GM18951 (cell line): ENCODE results near the gene SMIM44.

Experiments used
- POLR2A ChIP-seq: IDR thresholded peaks from 4 replicates; pipeline ENCODE4 v1.6.1; 2011; ENCODE audit warnings: mild to moderate bottlenecking; ENCODE audit not compliant: insufficient read length, insufficient read depth; ENCODE audit errors: extremely low read depth
- in situ Hi-C: fragments of 300-500 bp; cut with MboI; formaldehyde crosslinking; loops from one replicate; pipeline ENCODE4 v1.12.0; 2022; ENCODE audit warnings: low sequenced_read_pairs, mixed read lengths, inconsistent platforms; ENCODE audit not compliant: unreplicated experiment

Gene SMIM44

GRCh38 chr19:3491396-3492119 is 8.3 kb upstream of the SMIM44 start:
- TF ChIP-seq POLR2A = no peak
- in situ Hi-C loops = no loop called here

DNA sequence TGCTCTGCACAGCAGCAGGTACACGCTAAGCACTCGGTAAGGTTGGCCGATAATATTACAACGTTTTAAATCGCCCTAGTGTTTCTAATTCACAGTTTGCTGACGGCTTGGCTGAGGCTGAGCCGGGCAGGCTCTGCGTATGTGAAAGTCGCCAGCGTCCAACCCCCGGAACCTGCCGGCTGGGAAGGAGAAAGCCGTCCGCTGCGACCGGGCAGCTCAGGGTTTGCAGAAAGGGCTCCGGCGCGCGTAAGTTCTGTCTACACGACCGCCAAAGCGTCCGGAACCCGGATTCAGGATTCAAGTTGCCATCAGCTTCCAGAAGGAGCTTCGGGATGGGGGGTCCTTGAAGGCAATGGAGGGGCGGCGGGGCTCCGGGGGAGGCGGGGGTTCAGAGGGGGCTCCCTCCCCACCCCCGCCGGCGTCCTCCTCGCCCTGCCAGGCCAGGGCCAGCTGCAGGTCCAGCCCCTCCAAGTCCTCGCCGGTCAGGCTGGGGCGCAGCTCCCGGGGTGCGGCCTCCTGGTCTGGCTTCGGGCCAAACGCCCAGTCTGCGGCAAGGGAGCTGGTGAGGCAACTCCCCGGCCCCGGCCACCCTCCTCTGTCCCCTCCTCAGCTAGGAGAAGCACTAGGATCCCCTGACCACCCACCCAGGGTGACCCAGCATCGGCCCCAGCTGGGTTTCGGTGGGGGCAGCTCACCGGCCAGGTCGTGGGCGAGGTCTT is 575 bp downstream of the SMIM44 start:
- in situ Hi-C loops = no loop called here
- no peak for TF ChIP-seq POLR2A

DNA sequence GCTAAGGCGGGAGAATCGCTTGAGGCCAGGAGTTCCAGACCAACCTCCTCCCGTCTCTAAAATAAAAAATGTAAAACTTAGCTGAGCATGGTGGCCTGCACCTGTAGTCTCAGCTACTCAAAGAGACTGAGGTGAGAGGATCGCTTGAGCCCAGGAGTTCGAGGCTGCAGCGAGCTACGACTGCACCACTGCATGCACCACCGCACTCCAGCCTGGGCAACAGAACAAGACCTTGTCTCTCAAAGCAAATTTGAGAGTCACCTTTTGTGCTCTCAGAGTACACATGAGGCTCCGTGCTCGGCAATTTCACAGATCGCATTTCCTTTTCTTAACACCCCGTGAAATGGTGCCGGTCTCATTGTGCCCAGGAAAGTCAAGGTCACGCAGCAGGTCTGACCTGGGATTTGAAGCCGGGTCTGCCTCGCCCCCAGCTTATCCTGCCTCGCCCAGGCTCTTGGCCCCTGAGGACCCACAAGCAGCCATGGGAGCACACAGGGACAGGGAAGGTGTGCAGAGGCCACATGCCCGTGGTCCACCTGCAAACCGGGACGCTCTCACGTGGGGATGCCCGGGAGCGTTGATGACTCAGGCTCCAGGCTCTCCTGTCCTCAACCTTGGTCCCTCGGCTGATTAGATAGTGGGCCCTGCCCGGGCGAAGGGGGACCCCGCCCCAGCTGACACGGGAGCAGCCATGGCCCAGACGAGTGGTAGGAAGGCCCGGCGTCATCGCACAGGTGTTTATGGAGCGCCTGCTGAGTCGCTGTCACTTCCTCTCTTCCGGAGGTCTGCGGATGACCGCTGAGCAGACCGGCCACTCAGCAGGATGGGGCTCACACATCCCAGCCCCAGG is 1.8 kb downstream of the SMIM44 start:
- in situ Hi-C loops = no loop called here

GRCh38 chr19:3480383-3481091 is 2.7 kb downstream of the SMIM44 start, which contains the start of gene SMIM24:
Gene SMIM24, minus strand, starts transcription at chr19:3480525. Its CDS starts 62 bp downstream, at chr19:3480463.
- TF ChIP-seq POLR2A = no peak
- in situ Hi-C loops = no loop called here

More for the DNA sequence above, 1.8 kb downstream of the SMIM44 start:
- no peak for TF ChIP-seq POLR2A

DNA sequence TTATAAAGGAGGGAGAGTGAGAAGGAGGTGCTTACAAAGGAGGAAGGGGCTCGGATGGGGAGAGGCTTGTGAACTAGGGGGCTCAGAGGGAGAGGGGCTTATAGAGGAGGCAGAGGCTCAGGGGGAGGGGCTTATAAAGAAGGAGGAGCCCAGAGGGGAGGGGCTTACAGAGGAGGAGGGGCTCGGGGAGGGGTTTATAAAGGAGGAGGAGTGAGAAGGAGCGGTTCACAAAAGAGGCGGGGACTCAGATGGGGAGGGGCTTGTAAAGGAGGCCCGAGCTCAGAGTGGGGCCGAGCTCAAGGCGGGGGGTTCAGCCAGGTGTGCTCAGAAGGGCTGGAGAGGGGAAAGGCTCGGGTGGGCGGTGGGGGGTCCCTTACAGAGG is 3.4 kb downstream of the SMIM44 start:
- in situ Hi-C loops = no loop called here
- no peak for TF ChIP-seq POLR2A

DNA sequence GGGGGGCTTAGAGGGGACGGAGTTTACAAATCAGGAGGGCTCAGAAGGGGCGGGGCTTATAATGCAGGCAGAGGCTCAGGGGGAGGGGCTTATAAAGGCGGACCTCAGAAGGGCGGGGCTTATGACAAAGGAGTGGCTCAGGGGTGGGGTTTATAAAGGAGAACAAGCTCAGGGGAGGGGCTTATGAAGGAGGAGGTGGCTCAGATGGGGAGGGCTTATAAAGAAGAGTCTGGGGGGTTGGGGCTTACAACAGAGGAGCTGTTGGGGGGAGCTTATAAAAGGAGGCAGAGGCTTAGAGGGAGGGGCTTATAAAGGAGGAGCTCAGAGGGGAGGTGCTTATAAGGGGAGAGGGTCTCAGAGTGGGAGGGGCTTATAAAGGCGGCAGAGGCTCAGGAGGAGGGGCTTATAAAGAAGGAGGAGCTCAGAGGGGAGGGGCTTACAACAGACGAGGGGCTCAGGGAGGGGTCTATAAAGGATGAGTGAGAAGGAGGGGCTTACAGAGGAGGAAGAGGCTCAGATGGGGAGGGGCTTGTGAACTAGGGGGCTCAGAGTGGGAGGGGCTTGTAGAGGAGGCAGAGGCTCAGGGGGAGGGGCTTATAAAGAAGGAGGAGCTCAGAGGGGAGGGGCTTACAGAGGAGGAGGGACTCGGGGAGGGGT is 3.9 kb downstream of the SMIM44 start:
- in situ Hi-C loops = no loop called here
- TF ChIP-seq POLR2A = no peak

DNA sequence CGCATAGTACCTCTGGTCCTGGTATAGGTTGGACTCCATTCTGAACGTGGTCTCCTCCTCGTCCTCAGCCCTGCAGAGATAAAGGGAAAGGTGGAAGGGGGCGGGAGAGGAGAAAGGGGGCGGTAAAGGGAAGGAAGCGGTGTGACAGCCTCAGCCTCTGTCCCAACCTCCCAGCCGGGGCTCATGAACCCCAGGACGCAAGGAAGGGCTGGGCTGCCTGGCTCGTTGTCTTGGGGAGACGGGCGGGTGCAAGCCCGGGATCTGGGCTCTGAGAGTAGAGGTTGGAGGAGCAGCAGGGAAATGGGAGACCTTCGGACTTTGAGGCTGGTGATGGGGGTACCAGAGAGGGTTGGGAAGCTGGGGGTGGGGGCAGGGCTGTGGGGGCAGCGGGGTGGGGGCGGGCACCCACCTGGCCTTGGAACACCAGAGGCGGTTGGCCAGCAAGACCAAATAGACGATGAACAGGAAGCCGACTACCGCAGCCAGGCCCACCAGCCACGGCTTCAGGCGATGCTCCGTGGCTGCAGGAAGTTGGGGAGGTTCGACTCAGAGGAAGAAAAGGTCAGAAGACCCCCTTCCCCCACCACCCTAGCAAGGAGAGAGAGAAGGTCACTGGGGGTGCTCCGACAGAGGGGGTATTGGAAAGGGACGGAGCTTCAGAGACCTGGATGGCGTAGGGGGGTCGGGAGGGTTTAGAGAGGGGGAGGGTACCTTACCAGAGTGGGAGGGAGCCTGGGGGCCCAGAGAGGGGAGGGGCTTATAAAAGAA is 4.6 kb downstream of the SMIM44 start:
- TF ChIP-seq POLR2A = no peak
- in situ Hi-C loops = no loop called here

DNA sequence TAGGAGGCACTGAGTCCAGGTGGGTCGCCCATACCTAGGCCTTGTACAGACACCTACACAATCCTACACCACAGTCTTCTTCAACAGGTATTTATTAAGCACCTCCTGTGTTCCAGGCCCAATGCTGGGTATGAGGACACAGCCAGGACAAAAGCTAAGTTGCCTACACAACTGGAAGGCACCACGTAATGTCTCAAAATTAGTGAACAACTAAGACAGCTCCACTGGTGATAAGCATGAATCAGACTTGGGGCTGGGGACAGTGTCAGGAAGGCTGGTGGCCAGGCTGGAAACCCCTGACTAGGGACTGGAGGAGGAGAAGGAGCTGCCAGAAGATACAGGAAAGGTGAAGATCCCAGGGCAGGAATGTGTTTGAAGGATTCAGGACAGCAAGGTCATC is 5.3 kb downstream of the SMIM44 start:
- no peak for TF ChIP-seq POLR2A
- in situ Hi-C loops = no loop called here

DNA sequence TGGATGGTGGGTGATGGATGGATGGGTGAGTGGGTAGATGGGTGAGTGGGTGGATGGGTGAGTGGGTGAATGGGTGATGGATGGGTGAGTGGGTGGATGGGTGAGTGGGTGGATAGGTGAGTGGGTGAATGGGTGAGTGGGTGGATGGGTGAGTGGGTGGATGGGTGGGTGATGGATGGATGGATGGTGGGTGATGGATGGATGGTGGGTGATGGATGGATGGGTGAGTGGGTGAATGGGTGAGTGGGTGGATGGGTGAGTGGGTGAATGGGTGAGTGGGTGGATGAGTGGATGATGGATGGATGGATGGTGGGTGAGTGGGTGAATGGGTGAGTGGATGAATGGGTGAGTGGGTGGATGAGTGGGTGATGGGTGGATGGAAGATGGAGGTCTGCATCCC is 5.7 kb downstream of the SMIM44 start:
- no peak for TF ChIP-seq POLR2A
- in situ Hi-C loops = no loop called here

DNA sequence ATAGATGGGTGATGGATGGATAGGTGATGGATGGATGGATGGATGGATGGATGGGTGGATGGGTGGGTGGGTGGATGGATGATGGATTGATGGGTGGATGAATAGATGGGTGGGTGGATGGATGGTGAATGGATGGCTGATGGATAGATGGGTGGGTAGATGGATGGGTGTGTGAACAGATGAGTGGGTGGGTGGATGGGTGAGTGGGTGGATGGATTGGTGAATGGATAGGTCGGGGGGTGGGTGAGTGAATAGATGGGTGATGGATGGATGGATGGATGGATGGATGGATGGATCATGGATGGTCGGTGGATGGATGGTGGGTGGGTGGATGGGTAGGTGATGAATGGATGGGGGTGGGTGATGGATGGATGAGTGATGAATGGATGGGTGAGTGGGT is 6.4 kb downstream of the SMIM44 start:
- TF ChIP-seq POLR2A = no peak
- in situ Hi-C loops = no loop called here

- in situ Hi-C loops = no loop called here
- no peak for TF ChIP-seq POLR2A
Measured at GRCh38 chr19:3475449-3475848, 7.8 kb downstream of the SMIM44 start.

DNA sequence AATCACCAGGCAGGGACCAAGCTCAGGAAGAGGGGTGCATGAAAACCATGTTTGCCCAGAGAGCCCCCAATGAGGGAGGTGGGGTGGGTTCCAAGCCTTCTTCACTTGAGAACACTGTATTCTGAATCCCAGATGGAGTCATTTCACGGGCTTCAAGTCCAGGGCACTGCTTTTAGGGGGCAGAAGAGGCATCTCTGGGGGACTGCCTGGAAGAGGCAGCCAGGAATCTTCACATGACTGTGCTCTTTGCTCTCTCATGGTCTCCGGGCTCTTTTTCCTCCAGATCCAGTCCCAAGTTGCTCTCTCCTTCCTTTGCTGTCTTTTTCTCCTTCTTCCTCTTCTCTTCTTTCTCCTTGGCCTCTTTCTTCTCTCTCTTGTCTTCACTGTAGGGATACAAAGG is 8.6 kb downstream of the SMIM44 start:
- in situ Hi-C loops = loop anchor here (5.0 kb wide), 1 partner anchor 147 kb away; no protein-coding TSS in a partner anchor
- no peak for TF ChIP-seq POLR2A
